Panc1 (cell line): Measurements from ENCODE around the gene SEC61G. TPM values are rescaled to one million over a fixed set of nuclear protein-coding genes. Genes with fewer than 3 reads are reported as not detected.

Experiments used
- ATAC-seq: fragments of 200-7000 bp; cut with Tn5 transposase; 2 replicates; pipeline ENCODE4 v1.9.1; 2020; ENCODE audit warnings: mild to moderate bottlenecking, moderate library complexity
- BruUV-seq: library from RNA; stranded (reverse); fragments of 400-500 nt; replicated peaks from 2 replicates; lab custom pipeline; 2021; lab: Mats Ljungman, UMichigan
- CTCF ChIA-PET: fragments of 300-600 bp; sonication (Branson Sonifier 250); formaldehyde crosslinking; loops from one replicate; lab custom pipeline; 2022; ENCODE audit warnings: antibody characterized with exemption; lab: Charles Lee
- POLR2A ChIA-PET: fragments of 300-600 bp; sonication (Branson Sonifier 250); formaldehyde crosslinking; loops from one replicate; lab custom pipeline; 2022; ENCODE audit warnings: antibody characterized with exemption; lab: Charles Lee
- DNase-seq: peaks from one replicate; pipeline ENCODE4 v3.0.0-alpha.2; 2010; ENCODE audit warnings: low read depth, low spot score
- H3K27ac ChIP-seq: 2 replicates; pipeline ENCODE4 v1.5.1; 2011; ENCODE audit warnings: mild to moderate bottlenecking, low read length, inconsistent platforms
- H3K27me3 ChIP-seq: fragments of 200-500 bp; sonication (Bioruptor generic); 2 replicates; pipeline ENCODE4 v1.6.0; 2014; ENCODE audit warnings: low read length, inconsistent platforms; ENCODE audit not compliant: control insufficient read depth, insufficient read depth
- H3K36me3 ChIP-seq: fragments of 200-500 bp; sonication (Bioruptor generic); 2 replicates; pipeline ENCODE4 v1.5.1; 2014; ENCODE audit warnings: inconsistent platforms, mild to moderate bottlenecking, low read length, moderate library complexity; ENCODE audit not compliant: control insufficient read depth, insufficient read depth
- H3K4me1 ChIP-seq: 2 replicates; pipeline ENCODE4 v1.5.1; 2011; ENCODE audit warnings: inconsistent platforms, mild to moderate bottlenecking, low read length, moderate library complexity; ENCODE audit not compliant: control insufficient read depth, insufficient read depth
- H3K4me3 ChIP-seq, 2 experiments: 2 replicates each; pipeline ENCODE4 v1.5.1; 2011 to 2012; ENCODE audit warnings: low read depth in 2 of 2, low read length in 2 of 2, mild to moderate bottlenecking in 2 of 2, inconsistent platforms in 1 of 2, moderate library complexity in 1 of 2
- H3K9me3 ChIP-seq: fragments of 200-500 bp; sonication (Bioruptor generic); 2 replicates; pipeline ENCODE4 v1.5.1; 2014; ENCODE audit warnings: low read depth, mild to moderate bottlenecking, inconsistent platforms, low read length, moderate library complexity; ENCODE audit not compliant: control insufficient read depth, insufficient read depth
- POLR2AphosphoS5 ChIP-seq: IDR thresholded peaks from 2 replicates; pipeline ENCODE4 v1.6.1; 2012; ENCODE audit warnings: mild to moderate bottlenecking, low read depth, low read length, moderate library complexity
- SIN3A ChIP-seq: IDR thresholded peaks from 2 replicates; pipeline ENCODE4 v1.6.1; 2012; ENCODE audit warnings: low read depth, mild to moderate bottlenecking, low read length, moderate library complexity, borderline replicate concordance; ENCODE audit not compliant: insufficient read depth
- TCF7L2 ChIP-seq: IDR thresholded peaks from 2 replicates; pipeline ENCODE4 v1.6.1; 2011; ENCODE audit warnings: mild to moderate bottlenecking, low read depth, low read length, inconsistent platforms
- in situ Hi-C: cut with HindIII; loops from 2 replicates; pipeline ENCODE4 v1.10.0; 2016; ENCODE audit warnings: low sequenced_read_pairs, low pct_unique_long_range_greater_than_20kb
- intact Hi-C: fragments of 100-400 bp; cut with micrococcal nuclease; formaldehyde crosslinking; loops from one replicate; pipeline ENCODE4 v1.10.0; 2022; ENCODE audit not compliant: unreplicated experiment
- total RNA-seq: library from RNA; stranded (reverse); gene quantifications from one replicate; pipeline ENCODE4 v1.2.1, GENCODE V29; 2021; ENCODE audit not compliant: unreplicated experiment
- TF ChIP-seq, protein P1 (sequence below): fragments of 450-650 bp; IDR thresholded peaks from 2 replicates; pipeline ENCODE4 v1.5.1; 2017; ENCODE audit warnings: mild to moderate bottlenecking
- TF ChIP-seq, protein P2 (sequence below), 2 experiments: IDR thresholded peaks; 2 replicates each; pipeline ENCODE4 v1.6.1; 2011 to 2012; ENCODE audit warnings: low read depth in 2 of 2, control low read depth in 1 of 2, low read length in 1 of 2, mild to moderate bottlenecking in 1 of 2, moderate library complexity in 1 of 2; ENCODE audit not compliant: insufficient read depth in 1 of 2

The SEC61G gene
- total RNA-seq, 1 experiment from 2014 or later = 197 TPM

DNA sequence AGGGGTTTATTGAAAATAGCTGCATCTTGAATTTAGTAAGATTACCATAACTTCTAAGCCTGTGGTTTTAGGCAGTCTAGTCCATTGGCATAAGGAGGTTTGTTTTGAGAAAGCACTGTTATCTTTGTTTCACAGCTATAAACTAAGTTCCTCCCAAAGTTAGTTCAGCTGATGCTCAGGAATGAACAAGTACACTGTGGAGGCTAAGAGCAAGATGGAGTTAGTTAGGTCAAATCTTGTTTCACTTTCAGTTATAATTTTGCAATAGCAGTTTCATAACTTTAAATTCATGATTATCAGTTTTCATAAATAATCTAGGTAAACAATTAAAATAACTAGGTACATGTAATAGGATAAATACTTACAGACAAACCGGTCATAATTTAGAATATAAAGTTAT, 15.4 kb downstream of the SEC61G start:
- ATAC-seq = no peak

DNA sequence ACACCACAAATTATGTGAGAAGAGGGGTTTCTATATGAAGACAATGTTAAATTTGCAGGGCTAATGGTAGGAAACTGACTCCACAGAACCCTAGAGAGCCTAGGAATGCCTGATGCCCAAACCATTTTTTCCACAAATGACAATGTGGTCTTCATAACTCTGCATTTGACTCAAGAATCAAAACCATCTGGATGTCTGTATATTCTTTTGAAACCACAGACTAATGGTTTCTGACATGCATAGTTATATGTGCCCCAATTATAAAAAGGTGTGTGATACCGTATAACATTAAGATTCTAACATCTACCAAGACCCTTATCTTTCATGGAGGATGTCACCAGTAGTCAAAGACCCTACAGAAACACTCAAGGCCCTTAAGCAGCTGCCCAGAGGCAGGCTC, 20.3 kb downstream of the SEC61G start:
- no peak for ATAC-seq
- Histone ChIP-seq H3K36me3 (no peaks in the 10 kb centered on the region), H3K4me3 (no peak overlapping the region), H3K27ac (no peak overlapping the region), H3K27me3 (peaks cover 7% of the 10 kb centered on the region), H3K9me3 (no peaks in the 10 kb centered on the region), H3K4me1 (no peaks in the 10 kb centered on the region)
- POLR2A ChIA-PET = no interaction called here
- in situ Hi-C loops = no loop called here
- BruUV-seq = no TSS peak
- no peak for TF ChIP-seq TCF7L2
- TF ChIP-seq SIN3A = no peak
- TF ChIP-seq, protein P1, sequence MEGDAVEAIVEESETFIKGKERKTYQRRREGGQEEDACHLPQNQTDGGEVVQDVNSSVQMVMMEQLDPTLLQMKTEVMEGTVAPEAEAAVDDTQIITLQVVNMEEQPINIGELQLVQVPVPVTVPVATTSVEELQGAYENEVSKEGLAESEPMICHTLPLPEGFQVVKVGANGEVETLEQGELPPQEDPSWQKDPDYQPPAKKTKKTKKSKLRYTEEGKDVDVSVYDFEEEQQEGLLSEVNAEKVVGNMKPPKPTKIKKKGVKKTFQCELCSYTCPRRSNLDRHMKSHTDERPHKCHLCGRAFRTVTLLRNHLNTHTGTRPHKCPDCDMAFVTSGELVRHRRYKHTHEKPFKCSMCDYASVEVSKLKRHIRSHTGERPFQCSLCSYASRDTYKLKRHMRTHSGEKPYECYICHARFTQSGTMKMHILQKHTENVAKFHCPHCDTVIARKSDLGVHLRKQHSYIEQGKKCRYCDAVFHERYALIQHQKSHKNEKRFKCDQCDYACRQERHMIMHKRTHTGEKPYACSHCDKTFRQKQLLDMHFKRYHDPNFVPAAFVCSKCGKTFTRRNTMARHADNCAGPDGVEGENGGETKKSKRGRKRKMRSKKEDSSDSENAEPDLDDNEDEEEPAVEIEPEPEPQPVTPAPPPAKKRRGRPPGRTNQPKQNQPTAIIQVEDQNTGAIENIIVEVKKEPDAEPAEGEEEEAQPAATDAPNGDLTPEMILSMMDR = no peak
- TF ChIP-seq, protein P2, sequence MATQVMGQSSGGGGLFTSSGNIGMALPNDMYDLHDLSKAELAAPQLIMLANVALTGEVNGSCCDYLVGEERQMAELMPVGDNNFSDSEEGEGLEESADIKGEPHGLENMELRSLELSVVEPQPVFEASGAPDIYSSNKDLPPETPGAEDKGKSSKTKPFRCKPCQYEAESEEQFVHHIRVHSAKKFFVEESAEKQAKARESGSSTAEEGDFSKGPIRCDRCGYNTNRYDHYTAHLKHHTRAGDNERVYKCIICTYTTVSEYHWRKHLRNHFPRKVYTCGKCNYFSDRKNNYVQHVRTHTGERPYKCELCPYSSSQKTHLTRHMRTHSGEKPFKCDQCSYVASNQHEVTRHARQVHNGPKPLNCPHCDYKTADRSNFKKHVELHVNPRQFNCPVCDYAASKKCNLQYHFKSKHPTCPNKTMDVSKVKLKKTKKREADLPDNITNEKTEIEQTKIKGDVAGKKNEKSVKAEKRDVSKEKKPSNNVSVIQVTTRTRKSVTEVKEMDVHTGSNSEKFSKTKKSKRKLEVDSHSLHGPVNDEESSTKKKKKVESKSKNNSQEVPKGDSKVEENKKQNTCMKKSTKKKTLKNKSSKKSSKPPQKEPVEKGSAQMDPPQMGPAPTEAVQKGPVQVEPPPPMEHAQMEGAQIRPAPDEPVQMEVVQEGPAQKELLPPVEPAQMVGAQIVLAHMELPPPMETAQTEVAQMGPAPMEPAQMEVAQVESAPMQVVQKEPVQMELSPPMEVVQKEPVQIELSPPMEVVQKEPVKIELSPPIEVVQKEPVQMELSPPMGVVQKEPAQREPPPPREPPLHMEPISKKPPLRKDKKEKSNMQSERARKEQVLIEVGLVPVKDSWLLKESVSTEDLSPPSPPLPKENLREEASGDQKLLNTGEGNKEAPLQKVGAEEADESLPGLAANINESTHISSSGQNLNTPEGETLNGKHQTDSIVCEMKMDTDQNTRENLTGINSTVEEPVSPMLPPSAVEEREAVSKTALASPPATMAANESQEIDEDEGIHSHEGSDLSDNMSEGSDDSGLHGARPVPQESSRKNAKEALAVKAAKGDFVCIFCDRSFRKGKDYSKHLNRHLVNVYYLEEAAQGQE (IDR thresholded peaks at IDR 0.05; ENCODE audit: insufficient read depth in 1 of 2, low read depth in 2 of 2, low read length in 1 of 2) = no peak
- TF ChIP-seq POLR2AphosphoS5 = no peak
- CTCF ChIA-PET = no interaction called here
- intact Hi-C loops = no loop called here
- DNase-seq = no peak

More for the DNA sequence above, 15.4 kb downstream of the SEC61G start:
- POLR2A ChIA-PET = interaction anchor here (0.6 kb wide), 1 partner anchor 1743 kb away, joined by 3 read pairs; no protein-coding TSS in a partner anchor
- no TSS peak for BruUV-seq
- no peak overlapping the region for H3K27ac ChIP-seq
- no peaks in the 10 kb centered on the region for H3K27me3 ChIP-seq
- H3K36me3 ChIP-seq = no peaks in the 10 kb centered on the region
- in situ Hi-C loops (no loop called here), intact Hi-C loops (no loop called here)
- no peak for DNase-seq
- no peaks in the 10 kb centered on the region for H3K4me1 ChIP-seq
- H3K4me3 ChIP-seq = no peak overlapping the region
- TF ChIP-seq POLR2AphosphoS5 (no peak), TCF7L2 (no peak), SIN3A (no peak)
- TF ChIP-seq, protein P2 (IDR thresholded peaks at IDR 0.05; ENCODE audit: insufficient read depth in 1 of 2, low read depth in 2 of 2, low read length in 1 of 2) = no peak
- TF ChIP-seq, protein P1 = no peak
- CTCF ChIA-PET = no interaction called here
- no peaks in the 10 kb centered on the region for H3K9me3 ChIP-seq
